Subcutaneous adipose tissue (tissue), 4 donors: ENCODE data around the gene ZDHHC12. TPM values are rescaled to one million over a fixed set of nuclear protein-coding genes. Genes with fewer than 3 reads are reported as not detected.

Experiments used
- total RNA-seq, 4 donors: library from RNA; depleted of rRNA; stranded (reverse); fragments of >200 nt; gene quantifications; one replicate each; pipeline ENCODE4 v1.1.0, GENCODE V29; 2016
- TF ChIP-seq, protein P1 (sequence below): fragments of 450-650 bp; IDR thresholded peaks from one replicate; pipeline ENCODE4 v1.5.1; 2016; ENCODE audit warnings: low read depth, mild to moderate bottlenecking, control low read depth, antibody characterized with exemption, moderate library complexity

The ZDHHC12 gene
- total RNA-seq, 4 donors from 2014 or later = 11.7 to 36.5 (median 27.0) TPM

DNA sequence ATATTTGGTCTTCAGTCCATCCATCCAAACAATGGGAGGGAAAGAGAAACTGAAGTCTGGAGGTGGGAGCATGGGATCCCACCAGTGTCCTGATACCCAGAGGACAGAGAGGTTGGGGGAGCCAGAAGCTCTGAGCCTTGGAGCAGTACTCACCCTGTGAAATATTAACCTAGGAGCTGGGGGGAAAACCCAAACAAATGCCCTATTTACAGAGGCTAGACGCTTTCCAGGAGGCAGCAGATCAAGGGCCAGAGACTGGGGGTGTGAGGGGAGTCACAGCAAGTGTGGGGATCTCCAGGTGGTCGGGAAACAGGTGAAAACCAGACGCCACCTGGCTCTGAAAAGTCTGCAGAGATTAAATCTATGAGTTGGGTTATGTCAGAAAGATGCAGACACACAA, 41.6 kb upstream of the ZDHHC12 start:
- TF ChIP-seq, protein P1, sequence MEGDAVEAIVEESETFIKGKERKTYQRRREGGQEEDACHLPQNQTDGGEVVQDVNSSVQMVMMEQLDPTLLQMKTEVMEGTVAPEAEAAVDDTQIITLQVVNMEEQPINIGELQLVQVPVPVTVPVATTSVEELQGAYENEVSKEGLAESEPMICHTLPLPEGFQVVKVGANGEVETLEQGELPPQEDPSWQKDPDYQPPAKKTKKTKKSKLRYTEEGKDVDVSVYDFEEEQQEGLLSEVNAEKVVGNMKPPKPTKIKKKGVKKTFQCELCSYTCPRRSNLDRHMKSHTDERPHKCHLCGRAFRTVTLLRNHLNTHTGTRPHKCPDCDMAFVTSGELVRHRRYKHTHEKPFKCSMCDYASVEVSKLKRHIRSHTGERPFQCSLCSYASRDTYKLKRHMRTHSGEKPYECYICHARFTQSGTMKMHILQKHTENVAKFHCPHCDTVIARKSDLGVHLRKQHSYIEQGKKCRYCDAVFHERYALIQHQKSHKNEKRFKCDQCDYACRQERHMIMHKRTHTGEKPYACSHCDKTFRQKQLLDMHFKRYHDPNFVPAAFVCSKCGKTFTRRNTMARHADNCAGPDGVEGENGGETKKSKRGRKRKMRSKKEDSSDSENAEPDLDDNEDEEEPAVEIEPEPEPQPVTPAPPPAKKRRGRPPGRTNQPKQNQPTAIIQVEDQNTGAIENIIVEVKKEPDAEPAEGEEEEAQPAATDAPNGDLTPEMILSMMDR = no peak

DNA sequence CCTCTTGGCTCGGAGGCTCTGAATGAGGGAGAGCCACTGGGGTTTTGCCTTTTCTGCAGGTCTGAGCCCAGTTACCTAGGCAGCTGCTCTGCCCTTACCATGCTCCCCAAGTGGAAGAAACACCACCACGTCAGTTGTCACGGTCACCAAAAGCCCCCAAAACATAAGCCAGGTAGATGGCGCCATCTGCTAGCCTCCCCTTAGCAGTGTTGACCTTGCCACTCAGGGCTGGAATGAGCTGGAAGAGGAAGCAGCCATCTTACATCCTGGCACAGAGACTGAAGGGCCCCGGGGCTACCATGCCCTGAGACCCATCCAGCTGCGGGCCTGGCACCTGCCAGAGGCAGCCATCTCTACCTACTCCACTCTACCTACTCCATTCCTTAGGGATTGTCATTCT, 40.4 kb upstream of the ZDHHC12 start:
- TF ChIP-seq, protein P1 = no peak

DNA sequence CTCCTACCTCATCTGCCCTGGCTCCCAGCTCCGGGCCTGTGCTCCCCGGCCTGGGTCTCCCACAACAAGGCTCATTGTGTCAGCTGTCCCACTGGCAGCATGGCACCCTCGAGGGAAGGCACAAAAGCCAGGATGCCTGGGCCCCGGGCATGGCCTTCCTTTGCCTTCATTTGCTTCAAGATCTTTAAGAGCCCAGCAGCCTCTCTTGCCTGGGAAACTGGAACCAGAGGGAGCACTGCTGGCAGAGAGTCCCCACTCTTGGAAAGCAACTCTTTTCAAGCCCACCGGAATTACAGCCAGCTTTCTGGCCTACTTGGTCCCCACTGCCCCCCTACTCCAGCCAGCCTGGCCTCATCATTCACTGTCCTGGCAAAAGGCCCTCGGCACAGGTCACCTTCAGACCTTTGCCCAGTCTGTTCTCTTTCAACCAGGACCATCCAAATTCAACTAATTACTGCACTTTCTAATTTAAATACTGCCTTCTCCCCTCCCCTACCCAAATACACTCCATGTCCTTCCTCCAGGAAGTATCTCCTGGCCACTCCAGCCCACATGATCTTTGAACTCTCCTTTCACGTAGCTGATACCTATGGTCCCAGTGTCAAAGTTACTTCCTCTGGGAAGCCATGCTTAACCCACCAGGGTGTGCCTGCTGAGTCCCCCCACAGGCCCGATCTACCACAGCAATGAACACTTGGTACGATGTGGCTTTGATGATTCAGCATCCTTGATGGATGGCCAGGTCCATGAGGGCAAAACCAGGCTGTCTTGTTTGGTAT, 38.9 kb upstream of the ZDHHC12 start:
- TF ChIP-seq, protein P1 = no peak

DNA sequence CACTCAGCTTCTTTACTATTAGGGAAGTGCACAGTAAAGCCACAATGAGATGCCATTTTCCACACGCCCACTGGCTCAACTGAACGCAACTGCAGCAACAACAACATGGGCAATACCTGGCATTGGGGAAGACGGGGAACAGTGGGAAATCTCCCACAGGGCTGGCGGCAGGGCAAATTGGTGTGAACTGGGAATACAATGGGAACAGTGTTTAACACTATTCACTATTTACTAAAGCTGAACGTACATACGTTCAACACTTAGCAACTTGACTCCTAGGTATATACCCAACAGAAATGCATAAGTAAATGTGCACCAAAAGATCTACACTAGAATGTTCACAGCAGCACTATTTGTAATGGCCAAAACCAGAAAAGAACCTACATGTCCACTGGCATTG, 33.7 kb upstream of the ZDHHC12 start:
- TF ChIP-seq, protein P1 = no peak

DNA sequence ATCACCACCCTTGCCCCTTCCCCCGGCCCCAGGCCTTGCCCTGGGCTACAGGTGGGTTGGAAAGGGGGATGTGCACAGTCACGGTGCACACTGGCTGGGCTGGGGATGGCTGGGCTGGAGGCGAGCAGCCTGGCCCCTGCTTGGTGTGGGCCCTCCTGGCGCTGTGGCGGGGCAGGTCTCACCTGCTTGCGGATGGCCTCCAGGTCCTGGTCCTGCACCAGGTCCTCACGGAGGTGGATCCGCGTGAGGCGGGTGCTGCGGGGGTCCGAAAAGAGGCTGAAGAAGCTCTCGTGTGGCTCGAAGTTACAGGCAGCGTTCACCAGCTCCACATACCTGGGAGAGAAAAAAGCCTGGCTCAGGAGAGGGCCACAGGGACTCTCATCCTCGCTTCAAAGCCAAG, 29.7 kb upstream of the ZDHHC12 start:
- TF ChIP-seq, protein P1 = no peak

DNA sequence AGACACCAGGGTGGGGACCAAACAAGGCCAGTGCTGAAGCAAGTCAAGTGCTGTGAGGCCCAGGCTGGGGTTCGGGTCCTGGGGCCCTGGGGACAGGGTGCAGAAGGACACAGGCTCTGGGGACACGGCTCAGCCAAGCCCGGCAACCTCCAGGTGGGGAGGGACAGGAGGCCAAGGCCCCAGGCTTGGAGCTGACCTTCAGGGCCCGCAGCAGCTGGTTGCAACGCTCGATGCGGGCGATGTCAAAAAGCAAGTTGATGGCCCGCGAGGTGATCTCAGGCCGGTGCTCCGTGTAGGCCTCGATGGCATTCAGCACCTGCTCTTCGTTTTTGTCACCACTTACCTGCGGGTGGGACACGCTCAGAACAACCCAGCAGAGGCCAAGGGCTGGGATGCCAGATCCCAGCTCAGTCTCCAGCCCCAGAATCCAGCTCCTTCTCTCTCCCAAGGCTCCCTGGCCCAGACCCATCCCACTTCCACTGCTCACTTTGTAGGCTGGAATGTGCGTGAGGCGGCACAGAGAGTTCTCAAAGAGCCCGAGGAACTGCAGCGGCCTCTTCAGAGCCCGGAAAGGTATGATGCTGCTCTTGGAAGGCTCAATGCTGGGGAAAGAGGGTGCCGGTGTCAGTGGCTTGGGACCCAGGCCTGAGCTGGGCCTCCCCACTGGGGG, 27.1 kb upstream of the ZDHHC12 start:
- TF ChIP-seq, protein P1 = no peak

DNA sequence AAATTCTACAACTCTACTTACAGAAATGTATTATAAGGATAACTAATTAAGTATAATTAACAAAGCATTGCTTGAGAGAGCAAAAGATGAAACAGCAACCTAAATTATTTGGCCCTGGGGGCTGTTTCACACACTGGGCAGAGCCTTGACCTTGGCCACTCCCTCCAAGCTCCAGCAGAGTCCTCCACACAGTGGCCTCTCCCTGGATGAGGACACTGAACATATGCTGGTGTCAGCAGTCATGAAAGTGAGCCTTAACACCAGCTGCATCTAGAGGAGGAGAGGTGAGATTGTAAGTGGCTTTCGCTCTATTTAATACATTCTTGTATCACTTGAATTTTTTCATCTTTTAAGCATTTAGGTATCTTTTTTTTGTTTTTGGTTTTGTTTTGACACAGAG, 23.3 kb upstream of the ZDHHC12 start:
- TF ChIP-seq, protein P1 = no peak
